GOT3 (cell line): ENCODE measurements around the gene HUS1.

Source experiments
- DNase-seq: peaks from one replicate; lab custom pipeline; 2025; ENCODE audit warnings: mixed read lengths; lab: John Stamatoyannopoulos, UW

The HUS1 gene

GRCh38 chr7:47979832-47980181 is 392 bp upstream of the HUS1 start:
- DNase-seq: no peak

DNA sequence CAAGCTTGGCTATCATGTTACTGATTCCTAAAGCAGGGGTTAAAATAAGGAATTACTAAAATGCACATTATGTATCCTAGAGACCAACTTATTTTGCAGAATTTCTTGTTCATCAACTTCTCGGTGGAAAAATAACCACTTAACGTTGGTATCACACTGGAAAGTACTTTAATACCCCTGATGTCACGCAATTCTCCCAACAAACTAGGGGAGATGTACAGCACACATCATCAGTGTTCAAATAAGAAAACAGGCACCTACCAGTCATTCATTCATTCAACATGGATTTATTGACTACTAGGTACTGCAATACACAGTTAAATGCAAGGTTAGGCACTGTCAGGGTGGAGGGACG is 648 bp downstream of the HUS1 start:
- no peak for DNase-seq

DNA sequence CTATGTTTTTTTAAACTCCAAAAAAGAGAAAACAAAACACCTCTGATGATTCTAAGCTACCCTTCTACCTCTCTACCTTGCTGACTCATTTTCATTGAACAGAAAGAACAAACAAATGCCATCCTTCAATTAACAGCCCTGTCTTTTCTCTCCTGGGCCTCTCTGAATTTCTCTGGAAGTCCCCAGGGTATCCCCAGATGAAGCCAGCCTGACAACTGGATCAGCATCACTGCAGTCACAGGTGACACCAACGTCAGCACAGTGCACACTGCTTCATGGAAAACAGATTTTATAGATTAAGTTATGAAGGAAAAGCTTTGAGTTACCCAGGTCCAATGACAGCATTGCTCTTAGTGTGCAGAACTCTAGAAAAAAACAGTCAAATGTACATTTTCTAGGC is 5.7 kb downstream of the HUS1 start:
- no peak for DNase-seq

DNA sequence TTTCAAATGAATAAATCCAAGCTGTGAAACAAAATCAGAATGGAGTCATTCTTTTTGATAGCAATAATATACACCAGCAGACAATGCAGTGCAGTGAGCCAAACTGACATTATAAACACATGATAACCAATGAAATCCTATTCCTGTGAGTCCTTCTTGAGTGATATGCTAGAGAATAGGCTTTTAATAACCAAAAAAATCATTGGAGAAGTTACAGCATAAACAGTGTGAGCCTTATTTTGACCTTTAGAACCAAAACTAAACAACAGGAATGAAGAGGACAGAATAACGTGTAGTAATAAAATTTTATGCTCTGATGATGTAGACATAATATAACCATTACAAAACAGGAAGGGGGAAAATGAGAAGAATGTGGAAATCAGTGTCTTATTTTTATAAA is 8.7 kb downstream of the HUS1 start:
- no peak for DNase-seq

DNA sequence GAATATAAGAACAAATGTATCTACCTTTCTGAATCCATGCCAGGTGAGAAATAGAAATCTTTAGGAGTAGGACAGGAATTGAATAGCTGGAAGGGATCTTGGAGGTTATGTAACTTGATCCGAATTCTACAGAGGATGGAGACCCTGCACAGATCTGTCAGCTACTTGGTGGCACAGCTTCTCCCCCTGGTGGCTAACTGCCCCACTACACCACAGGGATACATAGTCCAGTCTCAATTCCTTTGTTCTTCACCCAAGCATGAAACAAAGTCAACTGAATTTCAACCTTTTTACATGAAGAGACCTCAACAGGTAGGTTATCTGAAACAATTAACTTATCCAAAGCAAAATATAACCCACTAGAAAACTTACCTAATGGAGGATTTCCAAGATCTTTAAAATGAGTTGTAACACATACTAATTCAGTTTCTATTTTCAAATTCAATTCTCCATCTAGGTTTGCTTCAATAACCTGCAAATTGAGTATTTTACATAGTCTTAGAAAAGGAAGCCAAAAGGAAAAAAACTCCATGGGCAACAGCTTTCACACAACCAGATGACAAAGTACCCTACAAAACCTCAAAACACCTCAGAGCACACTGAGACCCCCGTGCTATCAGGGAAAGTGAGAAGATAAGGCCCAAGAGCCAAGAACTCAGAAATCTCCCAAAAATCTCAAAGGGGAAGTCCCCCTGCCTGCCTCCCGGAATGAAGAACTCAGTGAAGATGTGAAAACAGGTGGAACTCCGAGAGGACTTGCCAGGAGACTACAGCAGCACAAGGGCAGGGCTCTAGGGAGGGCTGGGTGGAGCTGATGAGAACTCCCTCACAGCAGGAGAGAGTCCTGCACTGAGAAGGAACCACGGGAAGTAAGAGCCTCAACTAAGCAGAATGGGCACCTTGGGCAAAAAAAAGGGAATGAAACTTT is 10.3 kb downstream of the HUS1 start:
- DNase-seq: no peak

GRCh38 chr7:47967708-47968107 is 11.7 kb downstream of the HUS1 start:
- DNase-seq: no peak

- DNase-seq: no peak
Observed at GRCh38 chr7:47967123-47967522, 12.3 kb downstream of the HUS1 start.

GRCh38 chr7:47965456-47965855 is 14.0 kb downstream of the HUS1 start:
- DNase-seq: no peak

GRCh38 chr7:47962262-47962661 is 17.2 kb downstream of the HUS1 start:
- no peak for DNase-seq

DNA sequence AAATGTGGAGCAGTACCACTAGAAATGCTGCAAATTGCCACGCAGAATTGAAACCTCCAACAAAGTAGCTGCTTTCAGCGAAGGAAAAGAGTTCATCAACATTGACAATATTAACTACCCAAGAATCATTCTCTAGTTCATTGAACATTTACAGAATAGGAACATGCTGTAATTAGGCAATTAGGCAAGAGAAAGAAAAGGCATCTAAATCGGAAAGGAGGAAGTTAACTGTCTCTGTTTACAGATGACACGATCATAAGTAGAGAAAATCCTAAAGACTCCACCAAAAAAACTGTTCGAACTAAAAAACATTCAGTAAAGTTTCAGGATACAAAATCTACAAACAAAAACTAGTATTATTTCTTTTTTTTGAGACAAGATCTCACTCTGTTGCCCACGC is 22.3 kb downstream of the HUS1 start:
- no peak for DNase-seq

DNA sequence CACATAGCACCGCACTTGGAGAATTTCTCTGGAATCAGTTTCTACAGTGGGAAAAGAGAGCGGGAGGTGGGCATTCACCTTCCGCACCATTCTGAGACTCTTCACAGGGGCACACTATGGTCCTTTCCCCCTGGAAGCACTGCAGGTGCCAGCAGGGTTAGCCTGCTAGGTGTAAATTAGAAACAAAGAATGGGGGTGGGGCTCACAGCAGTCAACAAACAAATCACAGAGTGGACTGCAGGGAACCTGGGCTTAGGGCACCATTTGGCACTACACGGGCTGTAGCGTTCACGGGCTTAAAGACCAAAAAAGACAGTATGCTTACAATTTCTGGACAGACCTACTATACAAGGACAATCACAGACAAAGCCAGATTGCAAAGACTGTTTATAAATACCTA is 23.2 kb downstream of the HUS1 start:
- no peak for DNase-seq

DNA sequence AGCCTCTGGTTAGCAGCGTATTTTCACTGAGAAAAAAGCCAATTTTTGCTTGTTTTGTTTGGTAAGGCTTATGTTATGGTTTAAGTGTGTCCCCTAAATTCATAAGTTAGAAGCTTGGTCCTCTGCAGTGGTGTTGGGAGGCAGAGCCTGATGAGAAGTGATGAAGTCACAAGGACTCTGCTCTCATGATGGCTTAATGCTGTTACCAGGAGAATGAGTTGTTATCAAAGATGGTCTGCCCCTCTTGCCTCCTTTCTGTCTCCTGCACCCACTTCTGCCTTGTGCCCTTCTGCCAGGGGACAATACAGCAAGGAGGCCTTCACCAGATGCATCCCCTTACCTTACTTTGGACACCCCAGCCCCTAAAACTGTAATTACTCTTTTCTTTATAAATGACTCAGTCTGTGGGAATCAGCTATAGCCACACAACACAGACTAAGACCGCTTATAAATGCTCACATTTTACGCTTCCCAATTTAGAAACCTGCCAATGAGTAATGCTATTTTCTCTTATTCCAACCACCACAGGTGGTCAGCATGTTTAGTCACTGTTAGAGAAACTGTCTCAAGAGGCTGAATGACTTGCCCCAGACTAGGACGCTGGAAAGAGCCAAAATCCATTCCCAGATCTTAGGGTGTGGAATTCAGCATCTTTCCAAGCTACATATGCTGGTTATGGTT is 25.0 kb downstream of the HUS1 start:
- DNase-seq: no peak

- no peak for DNase-seq
Observed at GRCh38 chr7:47953822-47954221, 25.6 kb downstream of the HUS1 start.

GRCh38 chr7:47952224-47952623 is 27.2 kb downstream of the HUS1 start:
- DNase-seq: no peak

GRCh38 chr7:47951374-47951773 is 28.0 kb downstream of the HUS1 start:
- no peak for DNase-seq

DNA sequence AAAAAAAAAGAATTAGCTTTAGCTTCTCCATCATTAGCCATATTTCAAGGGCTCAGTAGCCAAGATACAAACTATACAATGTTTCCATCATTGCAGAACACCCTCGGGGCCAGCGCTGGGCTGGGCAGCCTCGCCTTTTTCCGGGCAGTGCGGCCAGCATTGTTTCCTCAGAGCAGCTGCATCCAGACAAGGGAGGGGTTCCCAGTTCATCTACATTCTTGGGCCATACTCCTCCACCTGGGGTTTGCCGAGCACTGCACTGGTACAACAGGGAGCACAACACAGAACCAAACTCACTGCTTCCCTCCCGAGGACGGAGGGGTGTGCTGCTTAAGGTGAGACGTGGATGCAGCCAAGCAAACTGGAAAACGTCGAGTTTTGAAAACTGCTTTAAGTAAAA is 28.7 kb downstream of the HUS1 start:
- DNase-seq: no peak

DNA sequence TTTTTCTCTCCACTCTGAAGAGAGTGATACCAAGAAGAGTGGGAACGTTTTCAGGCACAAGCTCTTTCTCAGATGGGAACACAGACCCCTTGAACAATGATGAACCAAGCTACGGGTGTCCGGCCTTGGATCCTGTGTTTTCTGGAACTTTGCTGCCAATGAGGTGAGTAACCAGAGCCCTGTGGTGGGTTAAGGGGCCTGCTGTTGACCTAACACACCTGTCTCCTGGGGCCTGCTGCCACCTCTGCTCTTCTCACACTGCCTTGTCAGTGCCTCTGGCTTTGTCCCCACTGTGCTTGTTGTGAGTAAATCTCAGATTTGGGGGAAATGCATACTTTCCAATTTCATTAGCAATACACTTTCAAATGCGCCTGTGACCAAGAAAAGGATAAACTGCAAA is 29.7 kb downstream of the HUS1 start:
- DNase-seq: no peak

GRCh38 chr7:47948141-47948790 is 31.1 kb downstream of the HUS1 start, which contains the start of gene PKD1L1:
PKD1L1 (minus strand) TSS chr7:47948466; CDS start chr7:47948440, 26 bp downstream.
- DNase-seq: no peak

GRCh38 chr7:47947355-47947749 is 32.1 kb downstream of the HUS1 start:
- DNase-seq: no peak

DNA sequence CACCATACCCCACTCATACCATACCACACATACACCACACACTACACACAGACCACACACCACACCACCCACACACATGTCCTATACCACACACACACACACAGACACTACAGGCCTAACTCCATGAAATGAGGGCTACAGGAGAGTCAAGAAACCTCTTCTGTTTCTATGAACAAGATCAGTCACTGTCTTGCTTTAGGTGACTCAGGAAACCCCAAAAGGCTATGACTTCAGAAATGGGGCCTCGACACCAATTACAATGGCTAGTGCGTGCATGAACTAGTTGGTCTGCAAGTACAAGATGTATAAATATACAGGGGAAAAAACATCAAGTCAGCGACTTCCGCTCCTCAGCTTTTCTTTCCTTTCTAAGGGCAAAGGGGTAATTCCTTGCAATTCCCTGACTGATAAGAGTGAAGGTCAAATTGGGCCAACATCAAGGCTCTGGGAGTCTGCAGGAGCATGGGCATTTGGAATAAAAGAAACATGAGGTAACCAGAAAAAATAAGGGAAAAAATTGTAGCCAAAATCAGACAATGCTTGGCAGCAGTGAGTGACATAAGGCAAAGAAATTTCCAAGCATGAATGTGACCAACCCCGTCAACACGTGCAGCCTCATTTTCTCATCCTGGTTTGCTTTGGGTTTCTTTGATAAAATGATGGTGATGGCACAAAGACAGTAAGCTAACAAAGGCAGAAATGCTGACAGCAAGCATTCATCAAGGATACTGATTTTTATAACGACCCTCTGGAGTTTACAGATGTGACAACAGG is 32.6 kb downstream of the HUS1 start:
- no peak for DNase-seq

DNA sequence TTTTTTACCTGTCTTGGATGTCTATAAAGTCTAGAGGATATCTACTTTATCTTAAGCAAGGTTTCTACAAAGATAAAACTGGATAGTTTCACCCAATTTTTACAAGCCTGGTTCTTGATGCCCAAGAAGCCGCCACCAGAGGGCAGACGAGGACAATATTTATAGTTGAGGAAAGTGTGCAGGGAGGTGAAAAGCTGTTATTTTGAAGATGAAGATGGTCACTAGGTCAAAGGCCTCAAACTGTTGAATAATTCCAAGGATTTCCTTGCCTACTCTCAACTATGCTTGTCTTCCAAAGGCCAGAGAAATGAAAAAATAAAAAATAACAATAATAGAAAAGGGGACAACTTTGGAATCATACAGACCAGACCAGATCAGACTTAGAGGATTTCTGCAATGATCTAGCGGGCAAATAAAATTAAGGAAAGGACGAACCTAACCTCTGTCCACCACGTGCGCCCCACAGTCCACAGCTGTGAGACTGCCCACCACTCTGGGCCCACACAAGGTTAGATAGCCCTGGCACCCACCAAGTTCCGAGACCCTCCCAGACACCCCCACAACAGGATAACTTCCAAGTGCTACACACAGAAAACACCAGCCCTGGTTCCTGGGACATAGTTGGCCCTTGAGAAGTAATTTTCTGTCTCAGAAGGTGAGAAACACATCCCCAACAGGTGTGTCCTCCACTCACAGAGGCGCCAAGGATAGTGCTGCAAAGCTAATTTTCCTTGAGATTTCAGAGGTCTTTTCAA is 34.0 kb downstream of the HUS1 start:
- DNase-seq: no peak
